ENCODE measurements around the gene ACOX2.

GRCh38 chr3:58508437-58508836 is 28.6 kb downstream of the ACOX2 start:
- TF ChIP-seq GATA2 (IDR thresholded peaks at IDR 0.05; ENCODE audit: low read depth, low read length) = no peak
- TF ChIP-seq GATA3 (IDR thresholded peaks at IDR 0.05; ENCODE audit: low read depth, low read length) = no peak

All from SH-SY5Y (cell line).